ENCODE measurements around the gene POLR3F. TPM values are rescaled to one million over a fixed set of nuclear protein-coding genes. Genes with fewer than 3 reads are reported as not detected.

Gene POLR3F
- polyA plus RNA-seq, 5 donors, result 16.0 to 21.6 (median 18.4) TPM

Other genes starting within 250 kb of the POLR3F start
- 10 to 100 TPM; 28.3 to 38.1 (median 33.5) TPM for gene ZNF133, start 178.9 kb upstream of the POLR3F start, polyA plus RNA-seq (ENCODE audit: insufficient read depth in 1 of 5, insufficient read length in 5 of 5, low replicate concordance in 1 of 5)
- gene DZANK1, start 360 bp upstream of the POLR3F start, polyA plus RNA-seq (ENCODE audit: insufficient read depth in 1 of 5, insufficient read length in 5 of 5, low replicate concordance in 1 of 5), result 10 to 100 TPM in 1 of 5 donors, 1 to 10 TPM in 4; 7.3 to 10.3 (median 9.2) TPM
- 10 to 100 TPM; 25.9 to 38.2 (median 34.3) TPM for gene RBBP9, start 29.8 kb downstream of the POLR3F start, polyA plus RNA-seq (ENCODE audit: insufficient read depth in 1 of 5, insufficient read length in 5 of 5, low replicate concordance in 1 of 5)
- gene SEC23B, start 40.5 kb downstream of the POLR3F start, polyA plus RNA-seq (ENCODE audit: insufficient read depth in 1 of 5, insufficient read length in 5 of 5, low replicate concordance in 1 of 5), result 10 to 100 TPM; 42.4 to 48.8 (median 44.6) TPM
- gene SMIM26, start 100.0 kb downstream of the POLR3F start, polyA plus RNA-seq (ENCODE audit: insufficient read depth in 1 of 5, insufficient read length in 5 of 5, low replicate concordance in 1 of 5), result 10 to 100 TPM; 64.3 to 85.3 (median 77.5) TPM
- 10 to 100 TPM; 22.3 to 29.6 (median 25.4) TPM for gene DTD1, start 120.7 kb downstream of the POLR3F start, polyA plus RNA-seq (ENCODE audit: insufficient read depth in 1 of 5, insufficient read length in 5 of 5, low replicate concordance in 1 of 5)

All from right lung (tissue), 5 donors.